ENCODE measurements around the gene NCK2. TPM values are rescaled to one million over a fixed set of nuclear protein-coding genes. Genes with fewer than 3 reads are reported as not detected.
"Not testable (repeated sequence)": the region's sequence is repeated elsewhere in the genome, so short reads cannot be mapped to it uniquely, and the experiment has no call there.

The NCK2 gene
- total and polyA plus RNA-seq, 4 donors: 19.3 to 54.4 (median 33.9) TPM

DNA sequence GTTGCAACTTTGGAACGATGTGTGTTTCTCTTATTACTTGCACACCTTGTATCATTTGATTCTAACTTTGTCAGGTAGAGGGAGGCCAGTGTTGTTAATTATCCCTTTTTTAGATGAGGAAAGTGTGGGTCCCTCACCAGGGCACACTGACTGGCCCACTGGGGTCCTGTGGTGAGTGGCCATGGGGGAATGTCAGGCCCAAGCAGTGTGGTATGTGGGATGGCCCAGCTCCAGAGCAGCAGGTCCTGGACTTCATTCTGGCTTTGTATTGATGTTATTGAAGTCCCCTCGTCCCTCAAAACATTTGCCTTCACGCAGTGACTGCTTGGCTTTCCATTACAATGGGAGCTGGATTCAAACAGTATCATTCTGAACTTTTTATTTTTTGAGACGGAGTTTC is 11.7 kb downstream of the NCK2 start:
- H3K4me1 ChIP-seq (ENCODE audit: control insufficient read depth in 5 of 5, insufficient read depth in 5 of 5, low read length in 5 of 5): peaks cover 2 to 28% (median 9%) of the 10 kb centered on the region in 5 donors
- TF ChIP-seq, protein P1, sequence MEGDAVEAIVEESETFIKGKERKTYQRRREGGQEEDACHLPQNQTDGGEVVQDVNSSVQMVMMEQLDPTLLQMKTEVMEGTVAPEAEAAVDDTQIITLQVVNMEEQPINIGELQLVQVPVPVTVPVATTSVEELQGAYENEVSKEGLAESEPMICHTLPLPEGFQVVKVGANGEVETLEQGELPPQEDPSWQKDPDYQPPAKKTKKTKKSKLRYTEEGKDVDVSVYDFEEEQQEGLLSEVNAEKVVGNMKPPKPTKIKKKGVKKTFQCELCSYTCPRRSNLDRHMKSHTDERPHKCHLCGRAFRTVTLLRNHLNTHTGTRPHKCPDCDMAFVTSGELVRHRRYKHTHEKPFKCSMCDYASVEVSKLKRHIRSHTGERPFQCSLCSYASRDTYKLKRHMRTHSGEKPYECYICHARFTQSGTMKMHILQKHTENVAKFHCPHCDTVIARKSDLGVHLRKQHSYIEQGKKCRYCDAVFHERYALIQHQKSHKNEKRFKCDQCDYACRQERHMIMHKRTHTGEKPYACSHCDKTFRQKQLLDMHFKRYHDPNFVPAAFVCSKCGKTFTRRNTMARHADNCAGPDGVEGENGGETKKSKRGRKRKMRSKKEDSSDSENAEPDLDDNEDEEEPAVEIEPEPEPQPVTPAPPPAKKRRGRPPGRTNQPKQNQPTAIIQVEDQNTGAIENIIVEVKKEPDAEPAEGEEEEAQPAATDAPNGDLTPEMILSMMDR (IDR thresholded peaks at IDR 0.05; ENCODE audit: control extremely low read depth, extremely low read depth): no peak
- ATAC-seq (ENCODE audit: insufficient read depth, low FRiP score) (no peak), DNase-seq (no peak)
- no peak overlapping the region for H3K9ac ChIP-seq (ENCODE audit: insufficient read depth in 1 of 2, low read length in 2 of 2)
- no peak overlapping the region for H3K4me3 ChIP-seq
- H3K27me3 ChIP-seq (ENCODE audit: control insufficient read depth in 3 of 3, insufficient read depth in 3 of 3, low read length in 2 of 3): no peaks in the 10 kb centered on the region
- WGBS, 2 donors: 85 to 89% methylated on average over 4 of the region's 4 CpGs
- H3K9me3 ChIP-seq (ENCODE audit: control insufficient read depth in 4 of 4, insufficient read depth in 3 of 4, low read length in 3 of 4): no peaks in the 10 kb centered on the region
- no peak overlapping the region for H3K27ac ChIP-seq (ENCODE audit: low read depth in 1 of 2, low read length in 1 of 2)
- H3K36me3 ChIP-seq (ENCODE audit: control insufficient read depth in 4 of 4, insufficient read depth in 4 of 4, low read length in 4 of 4): peaks cover 0 to 2% (median 0%) of the 10 kb centered on the region in 4 donors

DNA sequence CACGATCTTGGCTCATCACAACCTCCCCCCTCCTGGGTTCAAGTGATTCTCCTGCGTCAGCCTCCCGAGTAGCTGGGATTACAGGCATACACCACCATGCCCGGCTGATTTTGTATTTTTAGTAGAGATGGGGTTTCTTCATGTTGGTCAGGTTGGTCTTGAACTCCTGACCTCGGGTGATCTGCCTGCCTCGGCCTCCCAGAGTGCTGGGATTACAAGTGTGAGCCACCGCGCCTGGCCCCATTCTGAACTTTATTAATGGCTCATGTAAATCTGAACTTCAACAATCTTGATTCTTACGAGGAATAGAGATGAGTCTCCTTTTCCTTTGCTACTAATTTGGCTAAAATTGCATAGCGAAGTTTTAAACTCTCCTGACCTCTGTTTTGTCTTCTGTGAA is 12.2 kb downstream of the NCK2 start:
- not testable (repeated sequence) for H3K36me3 ChIP-seq (ENCODE audit: control insufficient read depth in 4 of 4, insufficient read depth in 4 of 4, low read length in 4 of 4); H3K27ac ChIP-seq (ENCODE audit: low read depth in 1 of 2, low read length in 1 of 2); H3K4me3 ChIP-seq; H3K9ac ChIP-seq (ENCODE audit: insufficient read depth in 1 of 2, low read length in 2 of 2); H3K9me3 ChIP-seq (ENCODE audit: control insufficient read depth in 4 of 4, insufficient read depth in 3 of 4, low read length in 3 of 4); ATAC-seq (ENCODE audit: insufficient read depth, low FRiP score); H3K27me3 ChIP-seq (ENCODE audit: control insufficient read depth in 3 of 3, insufficient read depth in 3 of 3, low read length in 2 of 3); DNase-seq
- H3K4me1 ChIP-seq (ENCODE audit: control insufficient read depth in 5 of 5, insufficient read depth in 5 of 5, low read length in 5 of 5): peaks cover 2 to 28% (median 9%) of the 10 kb centered on the region in 5 donors
- WGBS, 2 donors: 88 to 95% methylated on average over 10 of the region's 10 CpGs

DNA sequence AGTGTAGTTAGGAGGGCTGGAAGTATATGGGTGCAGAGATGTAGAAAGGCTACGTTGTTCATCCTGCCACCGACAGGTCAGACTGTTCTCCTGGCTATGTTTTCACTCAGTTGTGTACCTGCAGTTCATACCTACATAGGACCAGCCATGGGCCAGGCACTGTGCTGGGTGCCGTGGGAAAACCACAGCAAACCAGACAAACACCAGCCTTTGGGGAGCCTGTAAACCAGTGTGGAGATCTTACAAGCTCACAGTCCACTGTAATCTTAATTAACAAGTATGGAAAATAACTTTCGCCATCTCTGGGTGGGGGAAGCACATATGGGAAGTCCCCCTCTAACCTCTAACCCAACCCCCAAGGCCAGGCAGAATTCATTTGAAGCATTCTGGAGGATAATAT is 12.7 kb downstream of the NCK2 start:
- DNase-seq (no peak), ATAC-seq (ENCODE audit: insufficient read depth, low FRiP score) (no peak)
- peaks cover 2 to 31% (median 9%) of the 10 kb centered on the region in 5 donors for H3K4me1 ChIP-seq (ENCODE audit: control insufficient read depth in 5 of 5, insufficient read depth in 5 of 5, low read length in 5 of 5)
- H3K4me3 ChIP-seq: no peak overlapping the region
- H3K27ac ChIP-seq (ENCODE audit: low read depth in 1 of 2, low read length in 1 of 2): no peak overlapping the region
- TF ChIP-seq, protein P1 (IDR thresholded peaks at IDR 0.05; ENCODE audit: control extremely low read depth, extremely low read depth): no peak
- H3K27me3 ChIP-seq (ENCODE audit: control insufficient read depth in 3 of 3, insufficient read depth in 3 of 3, low read length in 2 of 3): no peaks in the 10 kb centered on the region
- WGBS, 2 donors: 71 to 92% methylated on average over 4 of the region's 4 CpGs
- H3K36me3 ChIP-seq (ENCODE audit: control insufficient read depth in 4 of 4, insufficient read depth in 4 of 4, low read length in 4 of 4): no peaks in the 10 kb centered on the region
- no peak overlapping the region for H3K9ac ChIP-seq (ENCODE audit: insufficient read depth in 1 of 2, low read length in 2 of 2)
- H3K9me3 ChIP-seq (ENCODE audit: control insufficient read depth in 4 of 4, insufficient read depth in 3 of 4, low read length in 3 of 4): no peaks in the 10 kb centered on the region

DNA sequence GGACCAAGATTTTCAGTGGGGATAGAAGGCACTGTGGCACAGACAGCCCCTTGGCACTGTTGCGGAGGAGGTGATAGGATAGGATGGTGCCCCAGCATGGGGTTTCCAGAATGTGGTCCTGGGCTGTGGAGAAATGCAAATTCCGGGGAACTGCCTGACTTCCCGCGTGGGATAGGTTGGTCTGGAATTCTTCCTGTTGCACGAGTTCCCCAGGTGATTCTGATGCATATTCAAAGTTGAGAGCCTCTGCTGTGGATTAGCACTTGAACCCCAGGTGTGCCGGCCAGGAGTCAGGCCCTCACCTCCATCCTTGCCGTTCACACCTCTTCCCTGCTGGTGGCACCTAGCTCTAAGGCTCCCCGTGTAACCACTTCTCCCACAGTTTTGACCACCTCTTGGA is 15.5 kb downstream of the NCK2 start:
- WGBS, 2 donors: 85% methylated on average over 8 of the region's 8 CpGs
- H3K4me3 ChIP-seq: no peak overlapping the region
- no peaks in the 10 kb centered on the region for H3K9me3 ChIP-seq (ENCODE audit: control insufficient read depth in 4 of 4, insufficient read depth in 3 of 4, low read length in 3 of 4)
- TF ChIP-seq, protein P1 (IDR thresholded peaks at IDR 0.05; ENCODE audit: control extremely low read depth, extremely low read depth): no peak
- peaks cover 0 to 6% (median 0%) of the 10 kb centered on the region in 4 donors for H3K36me3 ChIP-seq (ENCODE audit: control insufficient read depth in 4 of 4, insufficient read depth in 4 of 4, low read length in 4 of 4)
- no peaks in the 10 kb centered on the region for H3K27me3 ChIP-seq (ENCODE audit: control insufficient read depth in 3 of 3, insufficient read depth in 3 of 3, low read length in 2 of 3)
- ATAC-seq (ENCODE audit: insufficient read depth, low FRiP score) (no peak), DNase-seq (no peak)
- no peak overlapping the region for H3K9ac ChIP-seq (ENCODE audit: insufficient read depth in 1 of 2, low read length in 2 of 2)
- no peak overlapping the region for H3K27ac ChIP-seq (ENCODE audit: low read depth in 1 of 2, low read length in 1 of 2)
- peaks cover 0 to 24% (median 5%) of the 10 kb centered on the region in 5 donors for H3K4me1 ChIP-seq (ENCODE audit: control insufficient read depth in 5 of 5, insufficient read depth in 5 of 5, low read length in 5 of 5)
